IMR-90 (cell line): ENCODE results near the gene RBP4. TPM values are rescaled to one million over a fixed set of nuclear protein-coding genes. Genes with fewer than 3 reads are reported as not detected.

ENCODE experiments used
- ATAC-seq: fragments of 200-7000 bp; cut with Tn5 transposase; 2 replicates; pipeline ENCODE4 v1.9.1; 2020; ENCODE audit warnings: low read depth, mild to moderate bottlenecking, moderate library complexity
- BruUV-seq: library from RNA; stranded (reverse); fragments of 400-500 nt; replicated peaks from 2 replicates; lab custom pipeline; 2021; lab: Mats Ljungman, UMichigan
- CTCF ChIA-PET: fragments of 300-600 bp; formaldehyde crosslinking; extraction: SDS; loops from one replicate; lab custom pipeline; 2021; ENCODE audit warnings: antibody characterized with exemption; lab: Yijun Ruan, JAX
- POLR2A ChIA-PET: fragments of 300-600 bp; sonication (Branson Sonifier 250); formaldehyde crosslinking; loops from one replicate; lab custom pipeline; 2022; ENCODE audit warnings: antibody characterized with exemption; ENCODE audit not compliant: unreplicated experiment; lab: Charles Lee
- DNase-seq: peaks from one replicate; pipeline ENCODE4 v3.0.0; 2013
- H2AFZ ChIP-seq: replicated peaks from 2 replicates; pipeline ENCODE3; 2013; ENCODE audit warnings: low read length, mild to moderate bottlenecking; ENCODE audit not compliant: poor library complexity
- H2AK5ac ChIP-seq: 2 replicates; pipeline ENCODE4 v1.6.1; 2013; ENCODE audit warnings: low read depth, low read length, inconsistent platforms
- H2AK9ac ChIP-seq: replicated peaks from 2 replicates; pipeline ENCODE3; 2013; ENCODE audit warnings: mild to moderate bottlenecking, low read depth, low read length, moderate library complexity; ENCODE audit not compliant: poor library complexity
- H2BK120ac ChIP-seq: 2 replicates; pipeline ENCODE4 v1.6.1; 2013; ENCODE audit warnings: low read depth, low read length, inconsistent platforms
- H2BK15ac ChIP-seq: 3 replicates; pipeline ENCODE4 v1.6.1; 2013; ENCODE audit warnings: low read depth, low read length, inconsistent platforms
- H2BK20ac ChIP-seq: 2 replicates; pipeline ENCODE4 v1.6.1; 2013; ENCODE audit warnings: low read depth, mild to moderate bottlenecking, inconsistent platforms, low read length, moderate library complexity
- H2BK5ac ChIP-seq: 2 replicates; pipeline ENCODE4 v1.6.1; 2013; ENCODE audit warnings: mild to moderate bottlenecking, low read depth, low read length, inconsistent platforms; ENCODE audit not compliant: poor library complexity, severe bottlenecking
- H3K14ac ChIP-seq: replicated peaks from 2 replicates; pipeline ENCODE4 v1.6.1; 2013; ENCODE audit warnings: low read depth, low read length, inconsistent platforms
- H3K18ac ChIP-seq: 2 replicates; pipeline ENCODE4 v1.6.1; 2013; ENCODE audit warnings: low read depth, low read length, control low read depth
- H3K23ac ChIP-seq: 2 replicates; pipeline ENCODE4 v1.6.1; 2013; ENCODE audit warnings: low read depth, low read length, inconsistent platforms
- H3K27ac ChIP-seq: 2 replicates; pipeline ENCODE4 v1.5.1; 2013; ENCODE audit warnings: mild to moderate bottlenecking, control low read depth, low read length; ENCODE audit not compliant: insufficient read depth
- H3K27me3 ChIP-seq: 2 replicates; pipeline ENCODE4 v1.6.1; 2013; ENCODE audit warnings: low read length; ENCODE audit not compliant: control insufficient read depth, insufficient read depth
- H3K36me3 ChIP-seq: 2 replicates; pipeline ENCODE4 v1.6.1; 2013; ENCODE audit warnings: low read length, mixed read lengths; ENCODE audit not compliant: control insufficient read depth, insufficient read depth
- H3K4ac ChIP-seq: 2 replicates; pipeline ENCODE4 v1.6.1; 2013; ENCODE audit warnings: low read depth, low read length, inconsistent platforms
- H3K4me1 ChIP-seq: 2 replicates; pipeline ENCODE4 v1.6.1; 2013; ENCODE audit warnings: low read length, mixed read lengths; ENCODE audit not compliant: control insufficient read depth, insufficient read depth
- H3K4me2 ChIP-seq: 2 replicates; pipeline ENCODE4 v1.6.1; 2013; ENCODE audit warnings: low read depth, mild to moderate bottlenecking, control low read depth, low read length, moderate library complexity
- H3K4me3 ChIP-seq: 2 replicates; pipeline ENCODE4 v1.5.1; 2013; ENCODE audit warnings: low read depth, mild to moderate bottlenecking, control low read depth, low read length, moderate library complexity; ENCODE audit not compliant: insufficient read depth
- H3K56ac ChIP-seq: 2 replicates; pipeline ENCODE4 v1.6.1; 2013; ENCODE audit warnings: low read length, inconsistent platforms; ENCODE audit not compliant: insufficient read depth; ENCODE audit errors: extremely low read depth
- H3K79me1 ChIP-seq, 2 experiments: 2 replicates each; pipeline ENCODE4 v1.6.1; 2013; ENCODE audit warnings: low read length in 2 of 2, inconsistent platforms in 1 of 2, low read depth in 1 of 2
- H3K9ac ChIP-seq: 2 replicates; pipeline ENCODE4 v1.6.1; 2013; ENCODE audit warnings: low read depth, low read length, control low read depth
- H3K9me1 ChIP-seq: 2 replicates; pipeline ENCODE4 v1.6.1; 2013; ENCODE audit warnings: low read length, inconsistent platforms; ENCODE audit not compliant: insufficient read depth
- H3K9me3 ChIP-seq: 2 replicates; pipeline ENCODE4 v1.6.1; 2013; ENCODE audit warnings: low read length; ENCODE audit not compliant: control insufficient read depth, insufficient read depth
- H4K20me1 ChIP-seq: 2 replicates; pipeline ENCODE4 v1.6.1; 2013; ENCODE audit warnings: low read length, inconsistent platforms; ENCODE audit not compliant: insufficient read depth
- H4K5ac ChIP-seq: 2 replicates; pipeline ENCODE4 v1.6.1; 2013; ENCODE audit warnings: mild to moderate bottlenecking, low read depth, low read length, control low read depth
- H4K8ac ChIP-seq, 2 experiments: 2 replicates each; pipeline ENCODE4 v1.6.1; 2013; ENCODE audit warnings: low read depth in 2 of 2, low read length in 2 of 2, control low read depth in 1 of 2, inconsistent platforms in 1 of 2
- H4K91ac ChIP-seq: 2 replicates; pipeline ENCODE4 v1.6.1; 2013; ENCODE audit warnings: low read depth, low read length, inconsistent platforms; ENCODE audit not compliant: insufficient read depth
- CEBPB ChIP-seq: IDR thresholded peaks from 2 replicates; pipeline ENCODE4 v1.6.1; 2012; ENCODE audit warnings: low read depth, low read length, improper control_type of control experiment
- CTCF ChIP-seq: conservative IDR thresholded peaks from 2 replicates; pipeline ENCODE4 v1.5.1; 2012; ENCODE audit warnings: mild to moderate bottlenecking, low read depth, low read length, improper control_type of control experiment
- ELK1 ChIP-seq: fragments of 150-350 bp; IDR thresholded peaks from 2 replicates; pipeline ENCODE4 v1.6.1; 2016; ENCODE audit warnings: low read depth, mild to moderate bottlenecking, low read length, moderate library complexity, borderline replicate concordance
- FOS ChIP-seq: fragments of 150-350 bp; IDR thresholded peaks from 2 replicates; pipeline ENCODE4 v1.6.1; 2016; ENCODE audit warnings: low read depth, low read length
- MAFK ChIP-seq: IDR thresholded peaks from 2 replicates; pipeline ENCODE4 v1.6.1; 2012; ENCODE audit warnings: low read depth, low read length, improper control_type of control experiment
- MAZ ChIP-seq: IDR thresholded peaks from 2 replicates; pipeline ENCODE4 v1.6.1; 2012; ENCODE audit warnings: low read depth, mild to moderate bottlenecking, low read length, improper control_type of control experiment, moderate library complexity, borderline replicate concordance
- MXI1 ChIP-seq: IDR thresholded peaks from 2 replicates; pipeline ENCODE4 v1.6.1; 2012; ENCODE audit warnings: low read depth, mild to moderate bottlenecking, low read length, moderate library complexity, borderline replicate concordance
- NFE2L2 ChIP-seq: fragments of 150-350 bp; IDR thresholded peaks from 2 replicates; pipeline ENCODE4 v1.6.1; 2016; ENCODE audit warnings: low read depth, mild to moderate bottlenecking, low read length
- POLR2A ChIP-seq: IDR thresholded peaks from 2 replicates; pipeline ENCODE4 v1.6.1; 2012; ENCODE audit warnings: mild to moderate bottlenecking, low read depth, low read length
- RAD21 ChIP-seq: IDR thresholded peaks from 2 replicates; pipeline ENCODE4 v1.6.1; 2012; ENCODE audit warnings: low read length, improper control_type of control experiment
- RCOR1 ChIP-seq: IDR thresholded peaks from 2 replicates; pipeline ENCODE4 v1.6.1; 2012; ENCODE audit warnings: mild to moderate bottlenecking, low read length, improper control_type of control experiment; ENCODE audit not compliant: insufficient replicate concordance
- USF2 ChIP-seq: fragments of 150-350 bp; IDR thresholded peaks from 2 replicates; pipeline ENCODE4 v1.6.1; 2017; ENCODE audit warnings: mild to moderate bottlenecking, antibody characterized with exemption, low read length, low read depth
- WGBS, 2 experiments: methylation state at CpG; one replicate each; pipeline versions ENCODE4 v1.1.5 to v1.1.7; 2013; ENCODE audit warnings: missing lambda C conversion rate in 2 of 2; ENCODE audit not compliant: insufficient read length in 1 of 2; ENCODE audit errors: extremely low coverage in 2 of 2; 5-methylcytosine and 5-hydroxymethylcytosine counted together
- dilution Hi-C: fragments of 300-500 bp; cut with HindIII; formaldehyde crosslinking; loops from one replicate; pipeline ENCODE4 v1.14.3; 2018; ENCODE audit warnings: low sequenced_read_pairs; ENCODE audit not compliant: unreplicated experiment
- in situ Hi-C: fragments of 300-500 bp; cut with MboI; formaldehyde crosslinking; loops from 3 replicates; pipeline ENCODE4 v1.14.3; 2019; ENCODE audit warnings: low sequenced_read_pairs, inconsistent platforms, mixed read lengths
- intact Hi-C: fragments of 100-400 bp; cut with micrococcal nuclease; formaldehyde crosslinking; loops from 2 replicates; pipeline ENCODE4 v1.10.0; 2022
- polyA plus RNA-seq, 3 experiments: library from polyadenylated mRNA; depleted of rRNA; stranded (reverse); fragments of >200 nt; gene quantifications; 2 replicates each; pipeline ENCODE4 v1.2.3, GENCODE V29; 2012; ENCODE audit warnings: low replicate concordance in 1 of 3
- total RNA-seq: library from RNA; depleted of rRNA; stranded (reverse); fragments of >200 nt; gene quantifications from 2 replicates; pipeline ENCODE4 v1.2.3, GENCODE V29; 2012

RBP4 gene
- total and polyA plus RNA-seq, 2 of the 4 experiments (the other 2 are of a cell fraction), result not detected

- Histone ChIP-seq H2BK5ac (no peak overlapping the region), H4K8ac (no peak overlapping the region), H3K4me2 (no peak overlapping the region), H3K9ac (no peak overlapping the region), H3K14ac (no peak overlapping the region), H3K23ac (no peak overlapping the region), H4K5ac (no peak overlapping the region), H3K4ac (no peak overlapping the region), H3K9me3 (no peaks in the 10 kb centered on the region), H3K18ac (no peak overlapping the region), H2BK120ac (no peak overlapping the region), H2BK20ac (no peak overlapping the region), H4K91ac (no peak overlapping the region), H2AK5ac (no peak overlapping the region), H3K27me3 (peaks cover 37% of the 10 kb centered on the region), H3K56ac (no peak overlapping the region), H2BK15ac (no peak overlapping the region), H3K9me1 (no peaks in the 10 kb centered on the region), H3K4me3 (no peak overlapping the region), H4K20me1 (no peaks in the 10 kb centered on the region), H3K4me1 (peaks cover 1% of the 10 kb centered on the region; the same call in 1 of the 2 replicates), H2AK9ac (no peak overlapping the region), H2AFZ (no peak overlapping the region), H3K36me3 (no peaks in the 10 kb centered on the region), H3K79me1 (no peaks in the 10 kb centered on the region), H3K27ac (no peak overlapping the region)
- POLR2A ChIA-PET, result no interaction called here
- ATAC-seq (no peak), DNase-seq (no peak)
- in situ Hi-C loops (no loop called here), dilution Hi-C loops (no loop called here), intact Hi-C loops (no loop called here)
- 83% methylated on average over 1 of the region's 4 CpGs; no CpG with 5 or more reads in 1 of the 2 experiments for WGBS, 2 experiments
- TF ChIP-seq MAZ, result no peak
- no peak for TF ChIP-seq NFE2L2
- no peak for TF ChIP-seq CEBPB
- no peak for TF ChIP-seq USF2
- TF ChIP-seq POLR2A, result no peak
- no peak for TF ChIP-seq CTCF
- no peak for TF ChIP-seq RCOR1
- TF ChIP-seq MXI1, result no peak
- TF ChIP-seq ELK1, result no peak
- TF ChIP-seq FOS, result no peak
- no peak for TF ChIP-seq MAFK
- no peak for TF ChIP-seq RAD21
- CTCF ChIA-PET, result no interaction called here
- no TSS peak for BruUV-seq
Measured at GRCh38 chr10:93596539-93596938, 4.5 kb downstream of the RBP4 start.
